Measurements from ENCODE around the gene OTOA. TPM values are rescaled to one million over a fixed set of nuclear protein-coding genes. Genes with fewer than 3 reads are reported as not detected.
A peak's percentile ranks its signal among the peaks of the same experiment; 100 is the strongest.

OTOA gene
- polyA plus RNA-seq, 1 experiment: not detected

- no peak for DNase-seq (ENCODE audit: low read depth, low spot score)
- CTCF ChIA-PET: no interaction called here
- POLR2A ChIA-PET: no interaction called here
These were observed 10.2 kb upstream of the OTOA start for GRCh38 chr16:21653571-21653970.

GRCh38 chr16:21654466-21654865, 9.3 kb upstream of the OTOA start:
- no peak for TF ChIP-seq CTCF (IDR thresholded peaks at IDR 0.05; ENCODE audit: low read depth, low read length)
- POLR2A ChIA-PET: no interaction called here
- Histone ChIP-seq H3K4me3 (ENCODE audit: low read depth, low read length) (no peak overlapping the region), H3K27ac (ENCODE audit: low read depth, low read length) (no peak overlapping the region), H3K27me3 (ENCODE audit: control insufficient read depth, insufficient read depth, low read length) (no peaks in the 10 kb centered on the region), H3K9me3 (ENCODE audit: control insufficient read depth, insufficient read depth, low read length) (no peaks in the 10 kb centered on the region; the same call in 1 of the 2 replicates)
- CTCF ChIA-PET: no interaction called here
- no peak for DNase-seq (ENCODE audit: low read depth, low spot score)

More at GRCh38 chr16:21653571-21653970, 10.2 kb upstream of the OTOA start:
- Histone ChIP-seq H3K4me3 (ENCODE audit: low read depth, low read length) (no peak overlapping the region), H3K9me3 (ENCODE audit: control insufficient read depth, insufficient read depth, low read length) (no peaks in the 10 kb centered on the region; the same call in 1 of the 2 replicates), H3K27me3 (ENCODE audit: control insufficient read depth, insufficient read depth, low read length) (no peaks in the 10 kb centered on the region), H3K27ac (ENCODE audit: low read depth, low read length) (no peak overlapping the region)
- no peak for TF ChIP-seq CTCF (IDR thresholded peaks at IDR 0.05; ENCODE audit: low read depth, low read length)

GRCh38 chr16:21654881-21655280, 8.9 kb upstream of the OTOA start:
- CTCF ChIA-PET: no interaction called here

GRCh38 chr16:21656795-21657768, 6.7 kb upstream of the OTOA start:
- TF ChIP-seq CTCF (IDR thresholded peaks at IDR 0.05; ENCODE audit: low read depth, low read length): peak; percentile 88
- Histone ChIP-seq H3K9me3 (ENCODE audit: control insufficient read depth, insufficient read depth, low read length) (no peaks in the 10 kb centered on the region; the same call in 1 of the 2 replicates), H3K27ac (ENCODE audit: low read depth, low read length) (no peak overlapping the region), H3K27me3 (ENCODE audit: control insufficient read depth, insufficient read depth, low read length) (no peaks in the 10 kb centered on the region), H3K4me3 (ENCODE audit: low read depth, low read length) (no peak overlapping the region)
- no peak for DNase-seq (ENCODE audit: low read depth, low spot score)
- ChIA-PET CTCF (interaction anchor here (0.6 to 2.3 kb wide), 64 partner anchors 11 to 1857 kb away, joined by 3 to 121 read pairs (median 6); partner anchors contain the start of gene UQCRC2), POLR2A (no interaction called here)

More at GRCh38 chr16:21654881-21655280, 8.9 kb upstream of the OTOA start:
- Histone ChIP-seq H3K27me3 (ENCODE audit: control insufficient read depth, insufficient read depth, low read length) (no peaks in the 10 kb centered on the region), H3K9me3 (ENCODE audit: control insufficient read depth, insufficient read depth, low read length) (no peaks in the 10 kb centered on the region; the same call in 1 of the 2 replicates), H3K27ac (ENCODE audit: low read depth, low read length) (no peak overlapping the region), H3K4me3 (ENCODE audit: low read depth, low read length) (no peak overlapping the region)
- POLR2A ChIA-PET: no interaction called here
- DNase-seq (ENCODE audit: low read depth, low spot score): no peak
- no peak for TF ChIP-seq CTCF (IDR thresholded peaks at IDR 0.05; ENCODE audit: low read depth, low read length)

- no peak for DNase-seq (ENCODE audit: low read depth, low spot score)
- H3K4me3 ChIP-seq (ENCODE audit: low read depth, low read length): no peak overlapping the region
- no peak overlapping the region for H3K27ac ChIP-seq (ENCODE audit: low read depth, low read length)
- no peak for TF ChIP-seq CTCF (IDR thresholded peaks at IDR 0.05; ENCODE audit: low read depth, low read length)
- ChIA-PET CTCF (interaction anchor here (0.6 kb wide), 1 partner anchor 50 kb away, joined by 4 read pairs; no protein-coding TSS in a partner anchor), POLR2A (no interaction called here)
- H3K9me3 ChIP-seq (ENCODE audit: control insufficient read depth, insufficient read depth, low read length): no peaks in the 10 kb centered on the region
- peaks cover 4% of the 10 kb centered on the region for H3K27me3 ChIP-seq (ENCODE audit: control insufficient read depth, insufficient read depth, low read length)
These were observed 4.6 kb upstream of the OTOA start for GRCh38 chr16:21659124-21659523.
